Muscle layer of duodenum (tissue), 2 donors: ENCODE results near the gene BUB1B.
"Not testable (repeated sequence)": the region's sequence is repeated elsewhere in the genome, so short reads cannot be mapped to it uniquely, and the experiment has no call there.

Source experiments
- H3K27ac ChIP-seq: one replicate; pipeline ENCODE4 v1.7.0; 2013; ENCODE audit warnings: mild to moderate bottlenecking, low read length
- H3K27me3 ChIP-seq: one replicate; pipeline ENCODE4 v1.7.0; 2013; ENCODE audit warnings: low read depth, mild to moderate bottlenecking, control low read depth, low read length
- H3K36me3 ChIP-seq, 2 donors: one replicate each; pipeline ENCODE4 v1.7.0; 2013; ENCODE audit warnings: low read length in 2 of 2, control low read depth in 1 of 2, mild to moderate bottlenecking in 1 of 2; ENCODE audit not compliant: insufficient read depth in 2 of 2, control insufficient read depth in 1 of 2
- H3K4me1 ChIP-seq, 2 donors: one replicate each; pipeline ENCODE4 v1.7.0; 2013; ENCODE audit warnings: low read length in 2 of 2, mild to moderate bottlenecking in 2 of 2, control low read depth in 1 of 2, moderate library complexity in 1 of 2; ENCODE audit not compliant: insufficient read depth in 2 of 2, control insufficient read depth in 1 of 2
- H3K4me3 ChIP-seq, 2 donors: one replicate each; pipeline ENCODE4 v1.7.0; 2013; ENCODE audit warnings: low read length in 2 of 2, low read depth in 1 of 2, mild to moderate bottlenecking in 1 of 2
- H3K9me3 ChIP-seq, 2 donors: one replicate each; pipeline ENCODE4 v1.7.0; 2013; ENCODE audit warnings: low read length in 2 of 2, control low read depth in 1 of 2, mild to moderate bottlenecking in 1 of 2; ENCODE audit not compliant: control insufficient read depth in 1 of 2
- donor health status: healthy.

Gene BUB1B

DNA sequence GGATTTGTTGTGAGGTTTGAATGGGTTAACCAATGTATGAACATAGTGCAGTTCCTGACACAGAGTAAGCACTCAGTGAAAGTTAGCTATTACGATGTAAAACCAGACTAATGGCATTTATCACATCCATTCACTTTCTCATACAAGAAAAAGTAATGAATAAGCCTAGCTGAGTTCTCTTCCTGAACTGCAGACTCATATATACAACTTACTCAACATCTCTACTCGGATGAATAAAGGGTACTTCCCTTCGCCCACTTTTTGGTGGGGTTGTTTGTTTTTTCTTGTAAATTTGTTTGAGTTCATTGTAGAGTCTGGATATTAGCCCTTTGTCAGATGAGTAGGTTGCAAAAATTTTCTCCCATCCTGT is 22.7 kb upstream of the BUB1B start:
- H3K4me3 ChIP-seq, H3K27me3 ChIP-seq, H3K9me3 ChIP-seq, H3K27ac ChIP-seq, H3K4me1 ChIP-seq, H3K36me3 ChIP-seq: not testable (repeated sequence)

- Histone ChIP-seq H3K9me3 (no peaks in the 10 kb centered on the region), H3K27ac (no peak overlapping the region), H3K36me3 (no peaks in the 10 kb centered on the region), H3K27me3 (no peaks in the 10 kb centered on the region), H3K4me3 (no peak overlapping the region), H3K4me1 (no peaks in the 10 kb centered on the region)
Measured at GRCh38 chr15:40142428-40142827, 18.4 kb upstream of the BUB1B start.

- H3K4me1 ChIP-seq: no peaks in the 10 kb centered on the region
- no peaks in the 10 kb centered on the region for H3K9me3 ChIP-seq
- H3K36me3 ChIP-seq: no peaks in the 10 kb centered on the region
- no peak overlapping the region for H3K27ac ChIP-seq
- H3K27me3 ChIP-seq: no peaks in the 10 kb centered on the region
- no peak overlapping the region for H3K4me3 ChIP-seq
Measured at GRCh38 chr15:40146037-40146436, 14.8 kb upstream of the BUB1B start.

DNA sequence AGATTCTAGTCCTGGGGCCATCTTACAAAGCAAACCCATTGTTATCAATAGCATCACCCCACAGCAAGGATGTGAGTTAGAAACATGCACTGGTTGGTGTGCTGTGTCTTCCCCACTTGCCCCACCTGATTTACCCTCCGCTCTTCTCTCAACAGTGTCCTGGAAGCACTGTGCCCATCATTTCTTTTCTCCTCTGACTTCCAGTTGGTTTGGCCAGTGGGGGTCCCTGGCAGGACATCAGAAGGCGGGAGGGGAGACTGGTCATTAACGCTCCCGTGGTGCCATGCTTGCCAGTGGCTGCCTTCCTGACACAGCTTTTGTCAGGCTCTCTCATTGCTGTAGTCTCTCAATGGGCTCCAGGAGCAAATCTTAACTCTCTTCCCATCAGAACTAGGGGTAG is 11.5 kb upstream of the BUB1B start:
- Histone ChIP-seq H3K4me3 (no peak overlapping the region), H3K4me1 (no peaks in the 10 kb centered on the region), H3K9me3 (no peaks in the 10 kb centered on the region), H3K36me3 (no peaks in the 10 kb centered on the region), H3K27me3 (no peaks in the 10 kb centered on the region), H3K27ac (no peak overlapping the region)

GRCh38 chr15:40150163-40150925 is 10.5 kb upstream of the BUB1B start:
- Histone ChIP-seq H3K36me3 (no peaks in the 10 kb centered on the region), H3K4me3 (no peak overlapping the region), H3K27ac (no peak overlapping the region), H3K9me3 (no peaks in the 10 kb centered on the region), H3K4me1 (no peaks in the 10 kb centered on the region), H3K27me3 (no peaks in the 10 kb centered on the region)

- Histone ChIP-seq H3K9me3 (no peaks in the 10 kb centered on the region), H3K27ac (no peak overlapping the region), H3K27me3 (no peaks in the 10 kb centered on the region), H3K4me1 (no peaks in the 10 kb centered on the region), H3K36me3 (no peaks in the 10 kb centered on the region), H3K4me3 (no peak overlapping the region)
Measured at GRCh38 chr15:40151499-40151898, 9.4 kb upstream of the BUB1B start.

- H3K4me1 ChIP-seq: no peaks in the 10 kb centered on the region
- no peaks in the 10 kb centered on the region for H3K27me3 ChIP-seq
- no peak overlapping the region for H3K27ac ChIP-seq
- no peak overlapping the region for H3K4me3 ChIP-seq
- H3K9me3 ChIP-seq: no peaks in the 10 kb centered on the region
- no peaks in the 10 kb centered on the region for H3K36me3 ChIP-seq
Measured at GRCh38 chr15:40151991-40152390, 8.9 kb upstream of the BUB1B start.

GRCh38 chr15:40154821-40155220 is 6.0 kb upstream of the BUB1B start:
- not testable (repeated sequence) for H3K27me3 ChIP-seq, H3K4me3 ChIP-seq, H3K4me1 ChIP-seq, H3K27ac ChIP-seq, H3K9me3 ChIP-seq, H3K36me3 ChIP-seq

DNA sequence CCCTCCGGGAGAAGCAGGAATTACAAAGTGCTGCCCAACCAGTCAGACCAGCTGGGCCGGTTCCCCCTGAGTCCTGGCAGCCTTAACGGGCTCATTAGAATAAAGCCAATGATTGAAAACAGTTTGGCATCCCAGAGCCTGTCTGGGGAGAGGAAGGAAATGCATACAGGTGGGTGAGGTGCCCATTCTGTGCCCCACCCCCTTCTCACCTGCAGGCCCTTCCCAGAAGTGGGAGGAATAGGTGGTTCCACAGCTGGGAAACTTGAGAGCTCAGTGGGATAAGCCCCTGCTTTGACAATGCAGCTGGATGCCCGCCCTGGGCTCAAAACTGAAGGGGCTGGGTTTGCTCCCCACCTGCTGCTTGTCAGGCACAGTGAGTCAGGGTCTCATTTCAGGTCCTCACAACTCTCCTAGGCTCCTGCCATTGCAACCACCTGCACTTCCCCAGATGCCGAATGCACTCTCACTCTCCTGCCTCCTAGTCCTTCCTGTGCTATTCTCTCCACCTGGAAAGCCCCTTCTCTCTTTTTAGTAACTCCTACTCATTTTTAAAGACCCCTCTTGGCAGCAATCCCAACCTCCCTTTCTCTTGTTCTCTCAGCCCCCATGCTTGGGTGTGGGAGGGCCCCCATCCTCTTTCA is 5.5 kb upstream of the BUB1B start:
- Histone ChIP-seq H3K4me1 (peaks cover under 1% of the 10 kb centered on the region in 2 donors), H3K27me3 (no peaks in the 10 kb centered on the region), H3K4me3 (no peak overlapping the region), H3K36me3 (no peaks in the 10 kb centered on the region), H3K27ac (no peak overlapping the region), H3K9me3 (no peaks in the 10 kb centered on the region)

GRCh38 chr15:40157778-40158447 is 3.0 kb upstream of the BUB1B start:
- Histone ChIP-seq H3K9me3 (no peaks in the 10 kb centered on the region), H3K36me3 (no peaks in the 10 kb centered on the region), H3K4me3 (no peak overlapping the region), H3K27me3 (no peaks in the 10 kb centered on the region), H3K4me1 (peaks cover 4 to 14% of the 10 kb centered on the region in 2 donors), H3K27ac (no peak overlapping the region)

DNA sequence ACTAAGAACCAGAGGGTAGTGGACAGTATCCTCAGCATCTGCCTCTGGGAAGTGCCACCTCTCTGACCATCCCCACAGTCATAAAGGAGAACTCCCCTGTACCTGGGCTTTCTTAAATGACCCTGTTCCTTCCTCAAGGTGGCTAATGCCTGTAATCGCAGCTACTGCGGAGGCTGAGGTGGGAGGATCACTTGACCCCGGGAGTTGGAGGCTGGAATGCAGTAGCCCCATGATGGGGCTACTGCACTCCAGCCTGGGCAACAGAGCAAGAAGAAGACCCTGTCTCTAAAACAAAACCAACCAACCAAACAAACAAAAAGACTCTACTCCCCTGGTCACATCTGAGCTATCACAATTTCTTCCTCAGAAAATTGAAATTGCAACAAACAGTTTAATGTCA is 848 bp upstream of the BUB1B start:
- Histone ChIP-seq H3K4me3 (no peak overlapping the region), H3K27ac (no peak overlapping the region), H3K36me3 (no peaks in the 10 kb centered on the region), H3K9me3 (no peaks in the 10 kb centered on the region), H3K4me1 (peaks cover 4 to 14% of the 10 kb centered on the region in 2 donors), H3K27me3 (no peaks in the 10 kb centered on the region)
